LNCAP (cell line): ENCODE results near the gene DPEP2.

ENCODE experiments used
- TF ChIP-seq, protein P1 (sequence below): fragments of 450-650 bp; IDR thresholded peaks from 2 replicates; pipeline ENCODE4 v1.5.1; 2017; ENCODE audit warnings: mild to moderate bottlenecking

DPEP2 gene

GRCh38 chr16:68033101-68033500, 33.8 kb upstream of the DPEP2 start:
- TF ChIP-seq, protein P1, sequence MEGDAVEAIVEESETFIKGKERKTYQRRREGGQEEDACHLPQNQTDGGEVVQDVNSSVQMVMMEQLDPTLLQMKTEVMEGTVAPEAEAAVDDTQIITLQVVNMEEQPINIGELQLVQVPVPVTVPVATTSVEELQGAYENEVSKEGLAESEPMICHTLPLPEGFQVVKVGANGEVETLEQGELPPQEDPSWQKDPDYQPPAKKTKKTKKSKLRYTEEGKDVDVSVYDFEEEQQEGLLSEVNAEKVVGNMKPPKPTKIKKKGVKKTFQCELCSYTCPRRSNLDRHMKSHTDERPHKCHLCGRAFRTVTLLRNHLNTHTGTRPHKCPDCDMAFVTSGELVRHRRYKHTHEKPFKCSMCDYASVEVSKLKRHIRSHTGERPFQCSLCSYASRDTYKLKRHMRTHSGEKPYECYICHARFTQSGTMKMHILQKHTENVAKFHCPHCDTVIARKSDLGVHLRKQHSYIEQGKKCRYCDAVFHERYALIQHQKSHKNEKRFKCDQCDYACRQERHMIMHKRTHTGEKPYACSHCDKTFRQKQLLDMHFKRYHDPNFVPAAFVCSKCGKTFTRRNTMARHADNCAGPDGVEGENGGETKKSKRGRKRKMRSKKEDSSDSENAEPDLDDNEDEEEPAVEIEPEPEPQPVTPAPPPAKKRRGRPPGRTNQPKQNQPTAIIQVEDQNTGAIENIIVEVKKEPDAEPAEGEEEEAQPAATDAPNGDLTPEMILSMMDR, result no peak

DNA sequence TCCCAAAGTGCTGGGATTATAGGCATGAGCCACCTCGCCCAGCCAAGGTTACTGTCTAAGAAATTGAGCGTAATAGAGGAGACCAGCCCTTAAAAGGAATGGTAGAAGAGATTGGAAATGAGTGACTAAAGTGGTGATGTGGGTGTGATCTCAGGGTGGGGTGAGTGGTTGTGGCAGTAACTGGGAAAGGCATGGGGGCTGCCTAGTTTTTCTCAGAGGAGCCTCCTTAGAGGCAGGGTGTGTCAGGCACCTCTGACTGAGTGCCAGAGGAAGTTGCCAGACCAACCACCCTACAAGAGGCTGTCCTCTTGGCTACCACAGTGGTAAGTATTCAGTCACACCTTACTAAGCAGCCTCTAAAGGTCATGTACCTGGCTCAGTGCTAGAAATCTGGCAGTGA, 32.7 kb upstream of the DPEP2 start:
- TF ChIP-seq, protein P1, result no peak

- TF ChIP-seq, protein P1, result no peak
Observed at GRCh38 chr16:68028996-68029395, 29.7 kb upstream of the DPEP2 start.

DNA sequence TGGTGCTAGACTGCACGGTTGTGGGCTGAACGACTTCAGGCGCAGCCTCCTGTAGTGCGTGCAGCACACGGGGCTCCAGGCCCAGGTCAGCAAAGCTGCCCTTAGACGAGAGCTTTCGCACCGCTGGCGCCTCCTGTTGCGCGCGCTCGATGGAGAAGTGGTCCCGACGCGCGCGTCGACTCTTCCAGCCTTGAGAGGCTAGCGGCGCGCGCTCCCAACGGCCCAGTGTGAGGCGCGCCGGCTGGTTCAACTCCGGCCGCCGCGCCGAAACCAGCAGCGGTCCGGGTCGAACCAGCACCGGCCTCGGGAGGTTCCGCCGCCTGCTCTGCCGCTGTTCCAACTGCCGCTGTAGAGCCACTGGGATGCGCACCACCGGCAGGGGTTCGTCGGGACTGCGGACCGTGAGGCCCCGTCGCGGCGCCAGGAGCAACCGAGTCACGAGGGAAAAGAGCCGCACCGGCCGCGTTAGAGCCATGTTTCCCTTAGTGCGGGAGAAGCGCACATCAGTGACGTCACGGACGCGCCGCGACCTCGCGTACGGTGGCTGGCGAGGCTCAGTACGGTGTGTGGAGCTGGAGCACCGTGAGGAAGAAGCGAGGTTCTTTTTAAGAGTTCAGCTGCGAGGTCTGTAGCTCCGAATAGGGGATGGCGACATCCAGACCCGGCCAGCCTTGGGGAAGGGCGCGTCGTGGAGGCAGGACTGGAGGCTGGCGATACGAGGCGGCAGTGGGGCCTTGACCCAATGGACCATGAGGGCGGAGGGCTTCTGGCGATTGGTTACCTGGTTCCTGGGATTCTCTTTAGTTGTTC, 23.6 kb upstream of the DPEP2 start, which contains the start of the genes DDX28 and DUS2:
Gene DDX28, minus strand, starts transcription at position 505 of the 810 bp plus-strand sequence. Its CDS starts 30 bp downstream, at position 475.
Gene DUS2, plus strand, starts transcription at position 557 of the 810 bp plus-strand sequence. CDS start 14,740 bp downstream, outside the sequence.
- TF ChIP-seq, protein P1, result no peak

DNA sequence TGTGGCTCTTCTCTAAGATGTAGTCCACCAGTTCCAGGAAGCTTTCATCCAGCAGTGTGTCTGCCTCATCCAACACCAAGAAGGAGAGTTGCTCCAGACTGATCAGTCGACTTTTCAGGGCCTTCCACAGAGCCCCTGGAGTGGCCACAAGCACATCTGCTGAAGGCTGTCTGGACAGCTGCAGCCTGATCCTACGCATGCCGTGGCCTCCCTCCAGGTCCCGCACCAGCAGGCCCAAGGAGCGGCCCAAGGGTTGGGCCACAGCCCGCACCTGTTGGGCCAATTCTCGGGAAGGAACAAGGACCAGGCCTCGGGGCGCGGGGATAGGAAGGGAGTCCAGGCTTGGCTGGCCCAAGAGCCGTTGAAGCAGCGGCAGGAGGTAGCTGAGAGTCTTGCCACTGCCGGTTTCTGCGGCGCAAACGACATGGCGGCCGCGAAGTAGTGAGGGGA, 23.0 kb upstream of the DPEP2 start:
- TF ChIP-seq, protein P1, result no peak

DNA sequence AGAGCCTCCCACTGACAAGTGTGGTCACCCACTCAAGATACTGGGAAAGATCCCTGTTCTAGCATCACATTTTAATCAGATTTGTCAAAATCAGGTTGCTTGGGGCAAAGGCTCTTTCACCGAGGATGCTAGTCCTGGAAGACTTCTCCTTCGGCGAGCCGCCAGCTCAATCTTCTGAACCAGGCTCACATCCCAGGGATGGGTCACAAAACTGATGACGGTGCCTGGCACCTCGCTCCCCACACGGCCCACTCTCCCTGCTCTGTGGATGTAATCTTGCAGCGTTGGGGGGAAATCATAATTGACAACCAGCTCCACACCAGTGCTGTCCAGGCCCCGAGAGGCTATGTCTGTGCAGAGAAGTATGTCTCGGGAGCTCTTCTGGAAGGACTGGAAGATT, 22.2 kb upstream of the DPEP2 start:
- TF ChIP-seq, protein P1, result no peak

DNA sequence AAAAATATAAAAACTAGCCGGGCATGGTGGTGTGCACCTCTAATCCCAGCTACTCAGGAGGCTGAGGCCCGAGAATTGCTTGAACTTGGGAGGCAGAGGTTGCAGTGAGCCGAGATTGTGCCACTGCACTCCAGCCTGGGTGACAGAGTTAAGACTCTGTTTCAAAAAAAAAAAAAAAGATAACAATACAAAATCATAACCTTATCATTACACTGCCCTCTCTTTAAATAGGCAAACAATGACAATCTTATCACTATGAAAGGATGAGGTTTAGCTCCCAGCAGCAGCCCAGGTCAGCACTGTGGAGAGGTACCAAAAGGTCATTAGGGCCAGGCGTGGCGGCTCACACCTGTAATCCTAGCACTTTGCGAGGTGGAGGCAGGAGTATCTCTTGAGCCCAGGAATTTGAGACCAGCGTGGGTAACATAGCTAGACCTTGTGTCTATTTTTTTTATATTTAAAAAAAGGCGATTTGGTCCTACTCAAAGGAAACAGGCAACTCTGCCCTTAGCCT, 19.9 kb upstream of the DPEP2 start:
- TF ChIP-seq, protein P1, result no peak
